Activated B cell treated with CpG ODN at 0.5 μM for 24 hours (primary cell): ENCODE data around the gene AKT1S1. TPM values are rescaled to one million over a fixed set of nuclear protein-coding genes. Genes with fewer than 3 reads are reported as not detected.

Experiments used
- ATAC-seq: fragments of 200-7000 bp; cut with Tn5 transposase; one replicate; pipeline ENCODE4 v1.10.0; 2021; ENCODE audit warnings: low read depth, mild to moderate bottlenecking, moderate library complexity
- CTCF ChIA-PET: fragments of 350-600 bp; sonication (Branson Sonifier 250); formaldehyde crosslinking; loops from one replicate; lab custom pipeline; 2021; ENCODE audit warnings: antibody characterized with exemption; lab: Charles Lee
- POLR2A ChIA-PET: fragments of 350-600 bp; sonication (Branson Sonifier 250); formaldehyde crosslinking; loops from one replicate; lab custom pipeline; 2021; ENCODE audit warnings: antibody characterized with exemption; lab: Charles Lee
- DNase-seq: peaks from one replicate; pipeline ENCODE4 v3.0.0; 2022
- H3K27ac Mint-ChIP-seq: one replicate; pipeline ENCODE4 v1.8.0; 2020; ENCODE audit warnings: mixed read lengths
- H3K27me3 Mint-ChIP-seq: one replicate; pipeline ENCODE4 v1.8.0; 2021; ENCODE audit warnings: mixed read lengths
- H3K36me3 Mint-ChIP-seq: one replicate; pipeline ENCODE4 v1.8.0; 2021; ENCODE audit warnings: low read depth, mixed read lengths
- H3K4me1 Mint-ChIP-seq: one replicate; pipeline ENCODE4 v1.8.0; 2021; ENCODE audit warnings: mixed read lengths
- H3K4me3 Mint-ChIP-seq: one replicate; pipeline ENCODE4 v1.8.0; 2020; ENCODE audit warnings: mild to moderate bottlenecking, mixed read lengths
- H3K9me3 Mint-ChIP-seq: one replicate; pipeline ENCODE4 v1.8.0; 2020; ENCODE audit warnings: mixed read lengths
- CTCF ChIP-seq: fragments of 200-600 bp; IDR thresholded peaks from one replicate; pipeline ENCODE4 v1.8.0; 2022; ENCODE audit warnings: antibody characterized with exemption, mild to moderate bottlenecking
- intact Hi-C: fragments of 100-400 bp; cut with micrococcal nuclease; formaldehyde crosslinking; loops from one replicate; pipeline ENCODE4 v1.15.1; 2024
- total RNA-seq: library from RNA; stranded (reverse); gene quantifications from 2 replicates; pipeline ENCODE4 v1.2.3, GENCODE V29; 2022

AKT1S1 gene
- total RNA-seq, 1 donor from 2014 or later, result 28.7 TPM

- Mint-ChIP-seq H3K9me3 (no peaks in the 10 kb centered on the region), H3K4me3 (peak overlapping the region; percentile 59), H3K27me3 (no peaks in the 10 kb centered on the region), H3K27ac (peak overlapping the region; percentile 88), H3K4me1 (peaks cover 76% of the 10 kb centered on the region), H3K36me3 (peaks cover 76% of the 10 kb centered on the region)
- no peak for TF ChIP-seq CTCF
- ChIA-PET CTCF (interaction anchor here (0.6 kb wide), 1 partner anchor 126 kb away, joined by 3 read pairs; no protein-coding TSS in a partner anchor), POLR2A (interaction anchor here (0.5 to 1.7 kb wide), 5 partner anchors 9 to 27 kb away, joined by 3 to 12 read pairs (median 6); partner anchors contain the start of gene IL4I1)
- no peak for DNase-seq
- intact Hi-C loops, result no loop called here
- ATAC-seq, result peak; percentile 38
Observed at GRCh38 chr19:49923055-49924003, 46.2 kb upstream of the AKT1S1 start.

GRCh38 chr19:49921871-49922795 is 45.0 kb upstream of the AKT1S1 start:
- peaks cover 77% of the 10 kb centered on the region for H3K4me1 Mint-ChIP-seq
- H3K36me3 Mint-ChIP-seq, result peaks cover 72% of the 10 kb centered on the region
- peak overlapping the region; percentile 88 for H3K27ac Mint-ChIP-seq
- DNase-seq (no peak), ATAC-seq (no peak)
- no peaks in the 10 kb centered on the region for H3K9me3 Mint-ChIP-seq
- H3K4me3 Mint-ChIP-seq, result no peak overlapping the region
- no peak for TF ChIP-seq CTCF
- ChIA-PET CTCF (no interaction called here), POLR2A (interaction anchor here (0.5 to 6.7 kb wide), 8 partner anchors 7 to 45 kb away, joined by 3 to 166 read pairs (median 5); partner anchors contain the start of genes AKT1S1, ATF5, IL4I1 and NUP62)
- H3K27me3 Mint-ChIP-seq, result no peaks in the 10 kb centered on the region
- intact Hi-C loops, result no loop called here

- Mint-ChIP-seq H3K27ac (peak overlapping the region; percentile 81), H3K9me3 (no peaks in the 10 kb centered on the region), H3K4me3 (no peak overlapping the region), H3K36me3 (peaks cover 71% of the 10 kb centered on the region), H3K27me3 (no peaks in the 10 kb centered on the region), H3K4me1 (peaks cover 78% of the 10 kb centered on the region)
- intact Hi-C loops, result no loop called here
- ChIA-PET POLR2A (interaction anchor here (1.3 to 6.7 kb wide), 6 partner anchors 8 to 44 kb away, joined by 4 to 166 read pairs (median 6); partner anchors contain the start of genes AKT1S1, ATF5, NUP62 and TBC1D17), CTCF (no interaction called here)
- no peak for TF ChIP-seq CTCF
- no peak for DNase-seq
- ATAC-seq, result no peak
Observed at GRCh38 chr19:49920624-49921363, 43.6 kb upstream of the AKT1S1 start.

GRCh38 chr19:49918089-49918488 is 40.9 kb upstream of the AKT1S1 start:
- peaks cover 74% of the 10 kb centered on the region for H3K4me1 Mint-ChIP-seq
- no peaks in the 10 kb centered on the region for H3K27me3 Mint-ChIP-seq
- H3K4me3 Mint-ChIP-seq, result no peak overlapping the region
- no peak for TF ChIP-seq CTCF
- H3K36me3 Mint-ChIP-seq, result peaks cover 73% of the 10 kb centered on the region
- no peaks in the 10 kb centered on the region for H3K9me3 Mint-ChIP-seq
- ATAC-seq (no peak), DNase-seq (no peak)
- intact Hi-C loops, result no loop called here
- ChIA-PET POLR2A (interaction anchor here (0.6 to 14.0 kb wide), 12 partner anchors 11 to 222 kb away, joined by 3 to 317 read pairs (median 8); partner anchors contain the start of genes AKT1S1, ATF5, IL4I1 and NUP62), CTCF (interaction anchor here (1.4 to 1.7 kb wide), 3 partner anchors 12 to 21 kb away, joined by 4 to 16 read pairs (median 6); partner anchors contain the start of gene IL4I1)
- peak overlapping the region; percentile 94 for H3K27ac Mint-ChIP-seq
